HG02798 (cell line): ENCODE data around the gene ZNF81.
"Not testable (repeated sequence)": the region's sequence is repeated elsewhere in the genome, so short reads cannot be mapped to it uniquely, and the experiment has no call there.

Source experiments
- ATAC-seq: cut with Tn5 transposase; IDR thresholded peaks from one replicate; pipeline ENCODE4 v1.9.1; 2021; ENCODE audit warnings: mild to moderate bottlenecking; ENCODE audit not compliant: unreplicated experiment, poor library complexity

The ZNF81 gene

DNA sequence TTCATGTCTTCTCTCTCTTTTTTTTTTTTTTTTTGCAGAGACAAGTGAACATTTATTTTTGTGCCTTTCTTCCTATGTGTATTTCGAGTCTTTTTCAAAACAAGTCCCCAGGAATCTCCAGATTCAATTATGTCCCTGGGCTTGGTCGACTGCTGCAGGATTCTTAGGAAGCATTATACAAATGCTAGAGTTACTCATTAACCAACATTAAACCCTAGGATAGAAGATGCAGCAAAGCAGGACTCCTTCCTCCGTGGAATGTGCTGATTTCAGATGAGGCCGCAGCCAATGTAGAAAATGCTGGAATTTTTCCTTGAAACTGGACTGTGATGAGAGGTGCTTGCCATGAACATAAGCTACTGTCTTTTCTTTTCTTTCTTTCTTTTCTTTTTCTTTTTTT lies 3.4 kb downstream of the ZNF81 start:
- no peak for ATAC-seq

DNA sequence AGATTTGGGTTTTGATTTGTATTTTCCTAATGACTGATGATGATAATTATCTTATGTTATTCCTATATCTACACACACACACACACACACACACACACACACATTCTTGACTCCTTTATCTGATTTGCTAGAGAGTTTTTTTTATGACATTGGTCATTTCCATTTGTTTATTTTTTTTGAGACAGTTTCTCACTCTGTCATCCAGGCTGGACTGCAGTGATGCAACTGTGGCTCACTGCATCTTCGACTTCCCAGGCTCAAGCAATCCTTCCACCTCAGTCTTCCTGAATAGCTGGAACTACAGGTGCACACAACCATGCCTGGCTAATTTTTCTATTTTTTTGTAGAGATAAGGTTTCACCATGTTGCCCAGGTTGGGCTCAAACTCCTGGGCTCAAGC lies 6.7 kb downstream of the ZNF81 start:
- ATAC-seq = no peak

DNA sequence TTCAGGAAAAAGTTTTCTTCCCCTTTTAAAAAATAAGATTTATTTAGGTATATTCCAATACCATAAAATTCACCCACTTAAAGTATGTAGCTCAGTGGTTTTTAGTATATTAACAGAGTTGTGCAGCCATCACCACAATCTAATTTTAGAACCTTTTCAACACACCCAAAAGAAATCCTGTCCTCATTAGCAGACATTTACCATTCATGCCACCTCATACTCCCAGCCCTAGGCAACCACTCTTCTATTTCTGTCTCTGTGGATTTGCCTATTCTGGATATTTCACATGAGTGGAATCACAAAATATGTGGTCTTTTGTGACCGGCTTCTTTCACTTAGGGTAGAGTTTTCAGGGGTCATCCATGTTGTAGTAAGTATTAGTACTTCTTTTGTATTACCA lies 7.4 kb downstream of the ZNF81 start:
- ATAC-seq = no peak

DNA sequence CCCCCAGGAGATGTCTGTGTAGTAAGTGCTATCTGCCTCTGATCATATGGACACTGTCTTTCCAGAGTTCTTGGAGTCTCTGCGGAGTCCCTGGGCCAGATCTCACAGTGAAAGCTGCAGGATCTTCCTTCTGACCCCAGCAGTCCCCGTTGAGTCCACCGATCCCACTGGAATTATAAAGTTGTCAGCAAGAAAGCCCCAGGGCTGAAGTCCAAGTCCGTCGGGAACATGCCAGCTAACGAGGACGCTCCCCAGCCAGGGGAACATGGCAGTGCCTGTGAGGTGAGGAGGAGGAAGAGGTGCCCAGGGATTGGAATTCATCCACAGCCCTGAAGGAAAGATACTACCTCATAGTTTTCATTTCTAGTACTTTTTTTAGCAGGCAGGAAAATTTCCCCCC lies 9.3 kb downstream of the ZNF81 start:
- ATAC-seq = no peak

DNA sequence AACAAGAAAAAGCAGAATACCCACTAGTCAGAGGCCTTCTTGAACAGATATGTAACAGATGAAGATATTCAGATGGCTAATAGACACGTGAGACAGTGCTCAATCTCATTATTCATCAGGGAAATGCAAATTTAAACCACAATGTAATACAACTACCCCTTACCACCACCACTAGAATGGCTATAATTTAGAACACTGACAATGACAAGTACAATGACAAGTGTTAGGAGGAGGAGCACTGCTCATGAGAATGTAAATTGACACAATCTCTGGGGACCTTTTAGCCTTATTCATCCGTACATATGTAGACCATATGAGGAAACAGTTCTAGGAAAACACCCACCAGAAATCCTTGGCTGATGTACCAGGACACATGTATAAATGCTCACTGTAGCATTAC lies 13.1 kb downstream of the ZNF81 start:
- no peak for ATAC-seq

DNA sequence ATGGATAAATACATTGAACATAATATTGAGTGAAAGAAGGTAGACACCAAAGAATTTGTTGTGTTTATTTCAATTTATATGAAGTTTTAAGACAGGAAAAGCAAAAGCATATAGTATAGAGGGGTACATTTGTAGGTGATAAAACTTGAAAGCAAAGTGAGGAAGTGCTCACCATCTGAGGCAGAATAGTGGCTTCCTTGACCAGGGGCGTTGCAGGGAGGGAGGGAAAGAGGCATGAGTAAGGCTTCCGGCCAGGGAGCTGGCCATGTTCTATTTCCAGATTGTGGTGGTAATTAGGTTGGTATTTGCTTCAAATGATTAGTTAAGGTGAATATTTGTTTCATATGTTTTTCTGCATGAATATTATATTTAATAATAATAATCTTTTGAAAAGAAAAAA lies 13.7 kb downstream of the ZNF81 start:
- ATAC-seq = not testable (repeated sequence)

DNA sequence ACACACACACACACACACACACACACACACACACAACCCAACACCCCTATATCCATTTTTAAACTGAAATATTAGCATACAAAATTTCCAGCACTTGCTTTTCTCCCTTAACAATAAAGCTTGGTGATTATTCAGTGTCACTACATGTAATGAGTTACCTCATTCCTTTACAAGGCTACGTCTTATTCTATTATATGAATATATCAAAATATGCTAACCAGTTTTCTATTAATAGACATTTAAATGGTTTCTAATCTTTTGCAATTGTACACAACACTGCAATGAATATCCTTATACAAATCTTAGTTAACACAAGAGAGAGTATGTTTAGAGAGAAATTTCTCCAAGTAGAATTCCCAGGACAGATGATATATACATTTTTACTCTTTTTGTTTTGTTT lies 14.2 kb downstream of the ZNF81 start:
- ATAC-seq = no peak

DNA sequence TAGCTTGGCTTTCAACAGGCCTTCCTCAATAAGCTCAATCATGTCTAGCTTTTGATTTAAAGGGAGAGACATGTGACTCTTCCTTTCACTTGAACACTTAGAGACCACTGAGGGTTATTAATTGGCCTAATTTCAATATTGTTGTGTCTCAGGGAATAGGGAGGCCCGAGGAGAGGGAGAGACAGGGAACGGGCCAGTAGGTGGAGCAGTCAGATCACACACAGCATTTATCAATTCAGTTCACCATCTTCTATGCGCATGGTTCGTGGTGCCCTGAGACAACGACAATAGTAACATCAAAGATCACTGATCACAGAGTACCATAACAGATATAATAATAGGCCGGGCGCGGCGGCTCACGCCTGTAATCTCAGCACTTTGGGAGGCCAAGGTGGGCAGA lies 17.8 kb downstream of the ZNF81 start:
- ATAC-seq = no peak

DNA sequence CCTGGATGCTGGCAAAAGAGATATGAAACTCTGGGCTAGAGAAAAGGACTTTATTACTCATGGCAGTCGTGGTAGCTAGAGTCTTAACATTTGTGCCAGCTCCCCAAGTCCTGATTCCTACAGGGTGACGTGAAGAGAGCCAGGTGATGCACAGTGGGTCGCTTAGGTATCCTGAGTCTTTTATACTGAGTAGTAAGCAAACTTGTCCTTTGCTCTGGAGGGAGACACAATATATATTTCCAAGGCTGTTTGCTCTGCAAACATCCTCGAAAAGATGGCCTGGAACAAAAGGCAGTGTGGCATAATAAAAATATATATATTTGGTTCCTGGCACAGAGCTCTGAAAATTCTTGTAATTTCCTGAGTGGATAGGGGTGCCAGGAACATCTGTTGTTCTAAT lies 23.0 kb downstream of the ZNF81 start:
- ATAC-seq = no peak

DNA sequence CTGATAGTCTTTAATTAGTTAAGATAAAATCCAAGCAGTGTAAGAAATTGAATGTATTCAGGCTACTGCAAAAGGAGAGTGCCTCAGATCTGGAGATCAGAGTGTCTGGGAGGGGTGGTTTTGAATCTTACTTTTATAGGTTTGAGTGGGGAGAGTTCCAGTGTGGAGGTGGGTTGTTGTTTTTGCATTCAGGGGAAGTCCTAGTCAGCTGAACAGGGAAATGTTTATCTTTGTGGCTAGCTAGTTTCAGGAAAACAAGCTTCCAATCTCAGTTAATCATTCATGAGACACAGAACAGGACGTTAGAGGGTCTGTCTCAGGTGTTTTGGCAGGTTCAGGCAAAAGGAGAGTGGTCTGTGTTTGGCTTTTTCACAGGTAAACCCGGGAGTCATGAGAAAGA lies 26.0 kb downstream of the ZNF81 start:
- no peak for ATAC-seq

DNA sequence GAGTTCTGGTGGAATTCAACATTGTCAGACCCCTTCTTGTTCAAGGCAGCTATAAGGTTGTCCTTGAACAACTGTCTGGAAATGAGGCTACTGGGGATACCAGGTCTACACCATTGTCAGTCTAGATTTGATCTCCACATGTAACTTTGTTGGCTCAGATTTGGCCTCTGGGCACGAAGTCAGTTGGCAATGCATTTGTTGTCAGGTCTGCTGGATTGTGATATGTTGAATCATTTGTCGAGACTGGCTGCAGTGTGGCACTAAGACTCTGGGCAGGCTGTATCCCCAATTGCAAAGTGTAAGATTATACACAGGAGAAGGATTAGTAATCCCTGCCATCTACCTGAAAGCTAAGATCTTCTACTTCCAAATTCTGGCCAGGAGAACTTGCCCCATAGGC lies 26.5 kb downstream of the ZNF81 start:
- ATAC-seq = no peak

DNA sequence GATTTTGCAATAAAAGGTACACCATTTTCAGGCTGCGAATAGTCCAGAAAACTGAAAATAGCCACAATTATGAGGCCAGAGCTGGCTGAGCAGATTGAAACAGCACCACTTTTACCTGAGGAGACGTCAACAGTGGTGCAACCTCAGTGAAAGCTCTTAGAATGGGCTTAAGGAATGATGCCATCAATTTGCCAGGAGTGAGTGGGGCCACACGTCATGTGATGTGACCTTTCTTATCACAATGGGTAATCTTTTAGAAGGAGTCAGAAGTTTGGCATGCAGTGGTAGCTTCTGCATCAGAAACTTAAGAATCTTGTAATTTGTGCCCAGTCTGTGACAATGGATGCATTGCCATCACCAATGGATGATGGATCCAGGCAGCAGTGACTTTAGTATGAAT lies 27.6 kb downstream of the ZNF81 start:
- ATAC-seq = no peak

DNA sequence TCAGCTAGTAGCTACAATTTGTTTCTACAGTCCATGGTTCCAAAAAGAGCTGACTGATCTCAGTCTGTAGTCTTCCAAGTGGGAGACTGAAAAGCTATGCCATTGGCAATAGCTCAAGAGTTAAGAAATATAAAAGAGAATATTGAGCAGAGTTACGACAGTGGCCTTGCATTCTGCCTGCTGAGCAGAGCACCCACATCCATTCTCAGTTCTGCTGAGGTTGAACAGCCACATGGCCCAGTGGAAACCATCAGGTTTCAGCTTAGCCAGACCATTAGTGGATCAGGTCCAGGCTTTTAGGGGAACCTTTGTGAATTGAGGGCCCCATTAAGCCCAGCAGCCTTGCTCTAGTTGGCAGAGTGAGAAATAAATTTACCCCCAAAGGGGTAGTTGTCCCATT lies 28.1 kb downstream of the ZNF81 start:
- ATAC-seq = no peak

DNA sequence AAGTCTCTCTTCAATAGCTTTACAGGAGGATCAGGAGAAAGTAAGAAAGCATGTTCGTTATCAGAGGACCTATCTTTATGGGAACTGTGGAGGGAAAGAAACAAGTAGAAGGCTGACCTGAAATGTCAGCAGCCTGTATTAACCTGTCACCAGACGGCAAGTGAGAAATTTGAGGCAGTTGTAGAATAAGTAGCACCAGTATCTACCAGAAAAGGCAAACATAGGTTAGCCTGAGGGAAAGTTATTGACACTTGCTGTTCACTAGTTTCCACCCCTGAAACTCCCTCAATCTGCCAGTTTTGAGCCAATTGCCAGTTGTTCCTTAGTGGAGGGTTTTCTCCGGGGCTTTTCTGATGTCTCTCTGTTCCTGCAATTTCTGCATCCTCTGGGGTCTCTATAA lies 36.4 kb downstream of the ZNF81 start:
- ATAC-seq = no peak

DNA sequence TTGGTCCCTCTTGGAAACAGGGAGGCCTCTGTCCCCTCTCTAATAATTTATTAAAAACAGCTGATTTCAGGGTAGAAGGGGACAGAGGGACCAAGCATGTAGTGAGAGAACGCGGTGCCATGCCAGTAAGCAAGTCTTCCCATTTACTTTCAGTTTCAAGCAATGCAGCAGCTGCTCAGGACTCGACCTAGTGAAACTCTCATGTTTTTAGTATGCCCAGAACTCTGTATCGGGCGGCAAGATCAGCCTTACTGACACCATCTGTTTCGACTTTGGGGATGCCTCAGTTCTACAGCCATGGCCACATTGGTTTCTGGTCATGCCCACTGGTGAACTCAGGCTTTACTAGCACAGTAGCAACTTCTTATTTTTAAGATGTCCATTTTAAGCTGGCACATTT lies 40.6 kb downstream of the ZNF81 start:
- peak; percentile 91 for ATAC-seq

DNA sequence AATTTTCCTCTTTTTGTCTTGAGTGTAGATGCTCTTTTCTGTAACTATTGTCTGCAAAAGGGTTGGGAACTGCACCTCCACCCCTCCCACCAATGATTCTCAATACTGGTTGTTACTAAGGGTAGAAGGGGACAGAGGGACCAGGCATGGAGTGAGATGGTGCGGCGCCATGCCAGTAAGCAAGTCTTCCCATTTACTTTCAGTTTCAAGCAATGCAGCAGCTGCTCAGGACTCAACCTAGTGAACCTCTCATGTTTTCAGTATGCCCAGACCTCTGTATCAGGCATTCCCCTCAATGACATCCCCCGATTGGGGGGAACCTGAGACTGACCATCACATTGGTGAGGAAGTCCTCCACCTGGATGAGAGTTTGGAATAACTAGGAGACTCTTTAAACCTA lies 41.5 kb downstream of the ZNF81 start:
- ATAC-seq = no peak

DNA sequence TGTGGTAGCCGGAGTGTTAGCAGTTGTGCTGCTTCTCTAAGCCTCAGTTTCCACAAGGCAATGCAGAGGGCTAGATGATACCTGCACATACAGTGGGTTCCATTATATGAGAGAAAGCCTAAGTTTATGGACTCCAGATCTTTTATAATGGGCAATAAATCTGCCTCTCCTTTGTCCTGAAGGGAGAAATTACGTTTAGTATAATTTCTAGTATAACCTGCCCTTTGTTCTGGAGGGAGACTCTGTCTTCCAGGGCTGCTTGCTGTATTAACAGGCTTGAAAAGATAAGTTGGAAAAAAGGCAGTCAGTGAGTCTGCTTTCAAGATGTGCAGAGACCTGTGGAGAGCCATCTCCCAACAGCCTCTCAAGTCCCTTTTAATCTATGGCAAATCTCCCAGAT lies 42.8 kb downstream of the ZNF81 start:
- no peak for ATAC-seq

DNA sequence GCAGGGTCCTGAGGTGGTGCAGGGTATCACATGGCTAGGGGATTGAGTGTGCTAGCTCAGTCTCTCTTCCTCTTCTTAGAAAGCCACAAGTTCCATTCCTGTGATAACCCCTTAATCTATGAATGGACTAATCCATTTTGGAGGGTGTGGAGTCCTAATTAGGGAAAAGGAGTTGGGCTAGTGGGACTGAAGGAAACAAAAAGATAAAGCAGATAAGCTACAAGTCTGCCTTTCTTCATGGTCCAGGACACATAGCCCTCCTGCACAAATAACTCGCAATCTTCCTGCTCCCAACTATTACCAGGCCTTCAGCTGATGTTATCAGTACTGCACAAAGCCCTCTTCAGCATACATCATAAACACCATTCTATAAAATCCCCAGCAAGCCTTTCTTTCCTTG lies 44.2 kb downstream of the ZNF81 start:
- no peak for ATAC-seq

DNA sequence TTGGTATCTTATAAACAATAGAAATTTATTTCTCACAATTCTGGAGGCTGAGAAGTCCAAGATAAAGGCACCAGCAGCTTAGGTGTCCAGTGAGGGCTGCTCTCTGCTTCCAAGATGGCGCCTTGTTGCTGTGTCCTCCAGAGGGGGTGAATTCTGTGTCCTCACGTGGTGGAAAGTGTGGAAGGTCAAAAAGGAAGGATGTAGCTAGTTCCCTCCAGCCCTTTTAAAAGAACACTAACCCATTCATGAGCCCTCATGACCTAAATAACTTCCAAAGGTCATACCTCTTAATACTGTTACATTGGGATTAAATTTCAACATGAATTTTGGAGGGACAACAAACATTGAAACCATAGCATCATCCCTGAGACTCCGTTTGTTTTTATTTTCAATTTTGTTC lies 48.8 kb downstream of the ZNF81 start:
- ATAC-seq = no peak

DNA sequence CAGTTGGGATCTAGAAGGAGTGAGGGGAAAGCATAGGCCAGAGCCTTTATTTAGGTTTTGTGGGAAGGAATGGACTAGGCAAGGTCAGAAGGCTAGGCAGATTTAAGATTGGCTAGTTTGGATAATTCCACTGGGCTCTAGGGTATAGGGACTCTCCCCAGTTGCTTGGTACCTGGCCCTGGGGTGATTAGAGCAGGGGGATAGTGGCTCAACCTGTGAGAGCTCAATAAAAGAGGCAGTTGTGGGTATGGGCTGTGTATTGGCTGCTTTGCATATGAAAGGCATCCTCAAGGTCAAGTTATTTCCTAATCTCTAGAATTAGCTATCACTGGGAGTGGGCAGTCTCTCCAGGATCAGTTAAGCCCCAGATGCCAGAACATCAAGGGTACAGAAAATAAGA lies 61.3 kb downstream of the ZNF81 start:
- ATAC-seq = no peak

DNA sequence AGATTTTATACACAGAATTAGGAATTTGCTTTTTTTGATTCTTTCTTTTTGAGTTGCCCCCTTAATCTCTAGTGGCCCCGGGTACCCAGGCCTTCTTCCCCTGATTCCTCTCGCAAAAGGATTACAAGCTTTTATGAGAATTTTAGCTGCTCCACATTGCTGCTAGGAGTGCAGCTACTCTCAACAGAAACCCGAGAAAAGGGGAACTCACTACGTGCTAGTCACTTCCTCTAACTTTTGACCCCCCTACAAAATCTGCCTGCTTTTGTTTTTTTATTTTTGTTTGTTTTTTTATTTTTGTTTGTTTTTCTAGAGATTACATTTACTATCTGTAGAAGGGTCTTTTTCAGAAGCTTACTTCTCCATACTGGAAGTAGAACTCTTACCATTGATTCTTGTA lies 64.1 kb downstream of the ZNF81 start:
- ATAC-seq = no peak

DNA sequence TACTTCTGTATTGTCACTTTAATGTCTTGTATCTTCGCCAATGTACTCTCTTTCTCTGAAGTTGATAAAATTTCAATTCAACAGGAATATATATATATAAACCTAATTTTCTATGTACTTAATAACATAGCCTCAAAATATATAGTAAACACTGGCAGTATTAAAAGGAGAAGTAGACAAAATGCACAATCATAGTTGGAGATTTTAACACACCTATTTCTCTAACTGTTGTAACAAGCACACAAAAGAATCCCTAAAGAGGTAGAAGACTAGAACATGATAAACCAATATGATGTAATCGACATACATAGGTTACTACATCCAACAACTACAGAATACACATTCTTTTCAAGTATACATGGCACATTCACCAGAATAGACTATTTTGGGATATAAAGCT lies 65.5 kb downstream of the ZNF81 start:
- no peak for ATAC-seq

DNA sequence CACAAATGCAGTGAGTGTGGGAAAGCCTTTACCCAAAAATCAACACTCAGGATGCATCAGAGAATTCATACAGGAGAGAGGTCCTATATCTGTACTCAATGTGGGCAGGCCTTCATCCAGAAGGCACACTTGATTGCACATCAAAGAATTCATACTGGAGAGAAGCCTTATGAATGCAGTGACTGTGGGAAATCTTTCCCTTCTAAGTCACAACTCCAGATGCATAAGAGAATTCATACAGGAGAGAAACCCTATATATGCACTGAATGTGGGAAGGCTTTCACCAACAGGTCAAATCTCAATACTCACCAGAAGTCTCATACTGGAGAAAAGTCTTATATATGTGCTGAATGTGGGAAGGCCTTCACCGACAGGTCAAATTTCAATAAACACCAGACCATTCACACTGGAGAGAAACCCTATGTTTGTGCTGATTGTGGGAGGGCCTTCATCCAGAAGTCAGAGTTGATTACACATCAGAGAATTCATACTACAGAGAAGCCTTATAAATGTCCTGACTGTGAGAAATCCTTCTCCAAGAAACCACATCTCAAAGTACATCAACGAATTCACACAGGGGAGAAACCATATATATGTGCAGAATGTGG lies 79.3 kb downstream of the ZNF81 start:
- ATAC-seq = no peak
